HT-29 (cell line): ENCODE measurements around the gene TSTD1. TPM values are rescaled to one million over a fixed set of nuclear protein-coding genes. Genes with fewer than 3 reads are reported as not detected.
"Not testable (repeated sequence)": the region's sequence is repeated elsewhere in the genome, so short reads cannot be mapped to it uniquely, and the experiment has no call there.

Experiments used
- DNase-seq: peaks from one replicate; pipeline ENCODE4 v3.0.0-alpha.2; 2015; ENCODE audit warnings: low spot score
- small RNA-seq: library from RNA; depleted of rRNA; stranded (forward); fragments of <200 nt; gene quantifications from one replicate; pipeline ENCODE3, GENCODE V24; 2014
- total RNA-seq: library from RNA; depleted of rRNA; stranded (reverse); fragments of >200 nt; shearing (Covaris generic); gene quantifications from 2 replicates; pipeline ENCODE4 v1.2.3, GENCODE V29; 2014; rRNA removed

TSTD1 gene
- total RNA-seq, 1 experiment from 2014 or later, result 139 TPM

GRCh38 chr1:161009602-161010211 is 29.1 kb downstream of the TSTD1 start:
- DNase-seq, result no peak

GRCh38 chr1:161008869-161009510 is 29.8 kb downstream of the TSTD1 start:
- no peak for DNase-seq

- DNase-seq, result no peak
Observed at GRCh38 chr1:161007369-161007768, 31.4 kb downstream of the TSTD1 start.

GRCh38 chr1:161006563-161006962 is 32.2 kb downstream of the TSTD1 start:
- DNase-seq, result no peak

GRCh38 chr1:161001525-161001924 is 37.2 kb downstream of the TSTD1 start:
- DNase-seq, result no peak

- no peak for DNase-seq
Observed at GRCh38 chr1:161000736-161001480, 37.9 kb downstream of the TSTD1 start.

GRCh38 chr1:160999376-160999775 is 39.4 kb downstream of the TSTD1 start:
- no peak for DNase-seq

GRCh38 chr1:160997323-160998038 is 41.3 kb downstream of the TSTD1 start:
- peak; percentile 81 for DNase-seq

- no peak for DNase-seq
Observed at GRCh38 chr1:160996178-160996577, 42.6 kb downstream of the TSTD1 start.

- DNase-seq, result peak; percentile 70
Observed at GRCh38 chr1:160993544-160994193, 45.1 kb downstream of the TSTD1 start.

- DNase-seq, result not testable (repeated sequence)
Observed at GRCh38 chr1:160992036-160992435, 46.7 kb downstream of the TSTD1 start.

Small RNA genes lying within 50 kb of the gene (small RNA-seq; reads per million reads assigned to genes)
- not detected for gene AL591806.2

Other genes with a start within 250 kb of the TSTD1 start
- not detected in 2 replicates for gene LY9, start 242.8 kb downstream of the TSTD1 start, total RNA-seq
- gene CD244, start 176.1 kb downstream of the TSTD1 start, total RNA-seq, result not detected in 2 replicates
- gene ITLN1, start 153.8 kb downstream of the TSTD1 start, total RNA-seq, result not detected in 2 replicates
- gene ITLN2, start 84.2 kb downstream of the TSTD1 start, total RNA-seq, result not detected in 2 replicates
- 128 and 154 TPM in 2 replicates for gene F11R, start 17.8 kb downstream of the TSTD1 start, total RNA-seq
- 78.4 and 79.3 TPM in 2 replicates for gene USF1, start 7.0 kb upstream of the TSTD1 start, total RNA-seq
- gene ARHGAP30, start 30.9 kb upstream of the TSTD1 start, total RNA-seq, result 0.58 and 0.86 TPM in 2 replicates
- 8.6 and 10.4 TPM in 2 replicates for gene NECTIN4, start 50.6 kb upstream of the TSTD1 start, total RNA-seq
- gene KLHDC9, start 59.4 kb upstream of the TSTD1 start, total RNA-seq, result 3.8 and 5.5 TPM in 2 replicates
- 67.7 and 70.5 TPM in 2 replicates for gene PFDN2, start 79.1 kb upstream of the TSTD1 start, total RNA-seq
- 25.1 and 30.8 TPM in 2 replicates for gene NIT1, start 79.1 kb upstream of the TSTD1 start, total RNA-seq
- gene DEDD, start 93.7 kb upstream of the TSTD1 start, total RNA-seq, result 36.6 and 40.8 TPM in 2 replicates
- 66.4 and 81.3 TPM in 2 replicates for gene UFC1, start 115.0 kb upstream of the TSTD1 start, total RNA-seq
- gene USP21, start 120.5 kb upstream of the TSTD1 start, total RNA-seq, result 20.8 and 24.6 TPM in 2 replicates
- 11.7 and 14.3 TPM in 2 replicates for gene PPOX, start 127.5 kb upstream of the TSTD1 start, total RNA-seq
- 57.5 and 70.7 TPM in 2 replicates for gene B4GALT3, start 138.5 kb upstream of the TSTD1 start, total RNA-seq
- gene ADAMTS4, start 160.1 kb upstream of the TSTD1 start, total RNA-seq, result not detected in 2 replicates
- gene NDUFS2, start 163.4 kb upstream of the TSTD1 start, total RNA-seq, result 90.6 and 122 TPM in 2 replicates
- gene FCER1G, start 176.3 kb upstream of the TSTD1 start, total RNA-seq, result not detected in 2 replicates
- gene APOA2, start 184.7 kb upstream of the TSTD1 start, total RNA-seq, result 0.52 TPM in 1 of 2 replicates, not detected in the other
- gene TOMM40L, start 187.1 kb upstream of the TSTD1 start, total RNA-seq, result 3.5 and 3.6 TPM in 2 replicates
- gene NR1I3, start 199.2 kb upstream of the TSTD1 start, total RNA-seq, result not detected in 2 replicates
- not detected in 2 replicates for gene PCP4L1, start 219.8 kb upstream of the TSTD1 start, total RNA-seq